OCI-LY3 (cell line): ENCODE results near the gene EPB41L4A.

ENCODE experiments used
- H2AFZ ChIP-seq: fragments of 200-600, 300-600 bp; shearing (Covaris generic); 2 replicates; pipeline ENCODE4 v1.6.0; 2014; ENCODE audit warnings: antibody characterized with exemption, low read depth, low read length
- H3K27ac ChIP-seq: fragments of 200-600, 300-600 bp; sonication (generic); 2 replicates; pipeline ENCODE4 v1.5.1; 2014; ENCODE audit warnings: mild to moderate bottlenecking, low read length, moderate library complexity, mixed read lengths
- H3K27me3 ChIP-seq: fragments of 200-600, 300-600 bp; sonication (generic); 2 replicates; pipeline ENCODE4 v1.6.1; 2014; ENCODE audit warnings: low read depth, low read length, mixed read lengths
- H3K36me3 ChIP-seq: fragments of 200-600, 300-600 bp; sonication (generic); replicated peaks from 2 replicates; pipeline ENCODE3; 2014; ENCODE audit warnings: low read depth, low read length, mixed read lengths
- H3K4me1 ChIP-seq: fragments of 300-600, 200-600 bp; sonication (generic); 2 replicates; pipeline ENCODE4 v1.6.1; 2014; ENCODE audit warnings: low read length, mixed read lengths
- H3K4me2 ChIP-seq: fragments of 200-600, 300-600 bp; sonication (generic); 2 replicates; pipeline ENCODE4 v1.6.1; 2014; ENCODE audit warnings: low read length, mixed read lengths
- H3K4me3 ChIP-seq: fragments of 300-600, 200-600 bp; sonication (generic); 2 replicates; pipeline ENCODE4 v1.5.1; 2014; ENCODE audit warnings: antibody characterized with exemption, mild to moderate bottlenecking, low read length, moderate library complexity
- H3K79me2 ChIP-seq: fragments of 300-600, 200-600 bp; shearing (Covaris generic); 2 replicates; pipeline ENCODE4 v1.6.1; 2014; ENCODE audit warnings: mild to moderate bottlenecking, low read length, mixed read lengths
- H3K9ac ChIP-seq: fragments of 300-600, 200-600 bp; shearing (Covaris generic); 2 replicates; pipeline ENCODE4 v1.6.0; 2014; ENCODE audit warnings: mild to moderate bottlenecking, low read length, moderate library complexity
- H3K9me3 ChIP-seq: fragments of 200-600, 300-600 bp; shearing (Covaris generic); 2 replicates; pipeline ENCODE4 v1.6.1; 2014; ENCODE audit warnings: low read length, mixed read lengths; ENCODE audit not compliant: insufficient read depth
- H4K20me1 ChIP-seq: fragments of 200-600, 300-600 bp; sonication (generic); 2 replicates; pipeline ENCODE4 v1.6.1; 2016; ENCODE audit warnings: low read length, mixed read lengths; ENCODE audit not compliant: insufficient read depth
- EZH2phosphoT487 ChIP-seq: fragments of 200-600 bp; shearing (Covaris generic); IDR thresholded peaks from 2 replicates; pipeline ENCODE4 v1.6.1; 2018; ENCODE audit warnings: antibody characterized with exemption, mixed run types, low read depth
- TF ChIP-seq, protein P1 (sequence below): fragments of 200-600, 300-600 bp; sonication (generic); IDR thresholded peaks from 2 replicates; pipeline ENCODE4 v1.5.1; 2014; ENCODE audit warnings: antibody characterized with exemption, low read length, low read depth

EPB41L4A gene

DNA sequence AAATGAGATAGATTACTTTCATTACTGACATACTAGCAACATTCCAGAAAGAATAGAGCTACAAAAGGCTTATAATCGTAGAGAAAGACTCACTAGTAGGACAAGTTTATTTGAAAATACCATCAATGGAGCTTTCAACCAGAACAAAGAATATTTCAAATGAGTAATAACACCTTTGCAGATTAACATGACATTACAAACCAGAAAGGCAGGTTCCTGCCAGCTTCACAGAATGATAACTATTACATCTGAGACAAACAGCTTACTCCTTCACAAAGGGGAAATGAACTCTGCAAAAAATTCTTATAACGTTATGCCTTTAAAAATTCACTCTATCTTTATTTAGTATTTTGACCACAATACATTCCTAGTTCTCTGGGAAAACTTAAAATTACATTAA, 103.1 kb downstream of the EPB41L4A start:
- no peaks in the 10 kb centered on the region for H3K9me3 ChIP-seq
- H4K20me1 ChIP-seq, result no peaks in the 10 kb centered on the region
- H3K4me2 ChIP-seq, result no peak overlapping the region
- no peaks in the 10 kb centered on the region for H3K27me3 ChIP-seq
- TF ChIP-seq, protein P1, sequence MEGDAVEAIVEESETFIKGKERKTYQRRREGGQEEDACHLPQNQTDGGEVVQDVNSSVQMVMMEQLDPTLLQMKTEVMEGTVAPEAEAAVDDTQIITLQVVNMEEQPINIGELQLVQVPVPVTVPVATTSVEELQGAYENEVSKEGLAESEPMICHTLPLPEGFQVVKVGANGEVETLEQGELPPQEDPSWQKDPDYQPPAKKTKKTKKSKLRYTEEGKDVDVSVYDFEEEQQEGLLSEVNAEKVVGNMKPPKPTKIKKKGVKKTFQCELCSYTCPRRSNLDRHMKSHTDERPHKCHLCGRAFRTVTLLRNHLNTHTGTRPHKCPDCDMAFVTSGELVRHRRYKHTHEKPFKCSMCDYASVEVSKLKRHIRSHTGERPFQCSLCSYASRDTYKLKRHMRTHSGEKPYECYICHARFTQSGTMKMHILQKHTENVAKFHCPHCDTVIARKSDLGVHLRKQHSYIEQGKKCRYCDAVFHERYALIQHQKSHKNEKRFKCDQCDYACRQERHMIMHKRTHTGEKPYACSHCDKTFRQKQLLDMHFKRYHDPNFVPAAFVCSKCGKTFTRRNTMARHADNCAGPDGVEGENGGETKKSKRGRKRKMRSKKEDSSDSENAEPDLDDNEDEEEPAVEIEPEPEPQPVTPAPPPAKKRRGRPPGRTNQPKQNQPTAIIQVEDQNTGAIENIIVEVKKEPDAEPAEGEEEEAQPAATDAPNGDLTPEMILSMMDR, result no peak
- TF ChIP-seq EZH2phosphoT487, result no peak
- no peak overlapping the region for H3K4me3 ChIP-seq
- H3K79me2 ChIP-seq, result no peaks in the 10 kb centered on the region
- no peaks in the 10 kb centered on the region for H3K36me3 ChIP-seq
- H3K27ac ChIP-seq, result no peak overlapping the region
- no peaks in the 10 kb centered on the region for H3K4me1 ChIP-seq
- H2AFZ ChIP-seq, result no peak overlapping the region
- H3K9ac ChIP-seq, result no peak overlapping the region

DNA sequence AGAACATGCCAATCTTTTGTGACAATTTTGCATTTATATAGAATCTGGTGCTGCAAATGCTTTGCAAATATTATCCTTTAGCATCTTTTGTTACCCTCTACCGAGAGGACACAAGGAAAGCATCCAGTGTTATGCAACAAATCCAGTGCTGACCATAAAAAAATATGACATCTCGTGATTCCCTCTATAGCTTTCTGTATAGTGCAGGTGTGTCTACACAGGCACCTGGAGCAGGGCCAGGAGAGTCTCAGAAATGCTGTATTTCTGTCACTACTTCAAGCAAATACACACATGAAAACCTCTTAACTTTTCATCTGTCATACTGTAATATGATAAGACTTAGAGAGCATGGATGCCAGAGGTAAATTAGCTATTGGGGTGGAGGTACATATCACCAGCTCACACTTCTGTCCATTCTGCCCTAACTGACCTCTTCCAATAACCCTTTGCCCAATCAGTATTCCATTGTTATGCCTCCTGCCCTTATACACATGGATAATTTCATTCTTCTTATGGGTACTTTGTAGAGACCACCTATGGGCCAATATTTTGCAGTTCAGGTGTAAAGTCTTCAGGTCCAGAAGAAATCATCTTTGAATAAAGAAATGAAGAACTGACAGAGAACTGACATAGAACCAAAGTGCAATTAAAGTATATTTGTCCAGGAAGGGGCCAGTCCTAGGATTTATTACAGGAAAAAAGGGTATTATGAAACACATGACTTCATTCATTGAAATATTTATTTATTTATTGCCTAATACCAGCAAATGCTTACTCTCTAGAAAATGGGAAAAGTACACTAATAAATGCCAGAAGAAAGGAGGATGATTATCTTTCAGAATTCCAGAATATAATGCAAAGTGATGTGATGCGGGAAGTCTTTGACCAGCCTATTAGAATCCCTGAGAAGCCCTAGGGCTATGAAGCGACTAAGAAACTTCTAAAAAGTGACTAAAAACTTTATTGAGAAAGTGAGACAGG, 106.5 kb downstream of the EPB41L4A start:
- no peak overlapping the region for H2AFZ ChIP-seq
- H3K4me1 ChIP-seq, result no peaks in the 10 kb centered on the region
- no peak overlapping the region for H3K27ac ChIP-seq
- no peaks in the 10 kb centered on the region for H4K20me1 ChIP-seq
- no peak overlapping the region for H3K4me3 ChIP-seq
- no peaks in the 10 kb centered on the region for H3K79me2 ChIP-seq
- TF ChIP-seq, protein P1, result no peak
- TF ChIP-seq EZH2phosphoT487, result no peak
- H3K27me3 ChIP-seq, result no peaks in the 10 kb centered on the region
- no peak overlapping the region for H3K4me2 ChIP-seq
- no peak overlapping the region for H3K9ac ChIP-seq
- no peaks in the 10 kb centered on the region for H3K9me3 ChIP-seq
- no peaks in the 10 kb centered on the region for H3K36me3 ChIP-seq

GRCh38 chr5:112310746-112311145, 108.3 kb downstream of the EPB41L4A start:
- TF ChIP-seq, protein P1, result no peak
- TF ChIP-seq EZH2phosphoT487, result no peak
- H3K27ac ChIP-seq, result no peak overlapping the region
- no peaks in the 10 kb centered on the region for H3K9me3 ChIP-seq
- H3K4me2 ChIP-seq, result no peak overlapping the region
- H2AFZ ChIP-seq, result no peak overlapping the region
- no peak overlapping the region for H3K9ac ChIP-seq
- H3K4me1 ChIP-seq, result no peaks in the 10 kb centered on the region
- no peaks in the 10 kb centered on the region for H3K79me2 ChIP-seq
- H3K27me3 ChIP-seq, result no peaks in the 10 kb centered on the region; the same call in 1 of the 2 replicates
- H4K20me1 ChIP-seq, result no peaks in the 10 kb centered on the region
- no peaks in the 10 kb centered on the region for H3K36me3 ChIP-seq
- H3K4me3 ChIP-seq, result no peak overlapping the region

GRCh38 chr5:112308608-112309007, 110.5 kb downstream of the EPB41L4A start:
- H2AFZ ChIP-seq, result no peak overlapping the region
- TF ChIP-seq, protein P1, result no peak
- no peak for TF ChIP-seq EZH2phosphoT487

More at GRCh38 chr5:112308608-112309007, 110.5 kb downstream of the EPB41L4A start:
- Histone ChIP-seq H3K4me3 (no peak overlapping the region), H3K27me3 (no peaks in the 10 kb centered on the region; the same call in 1 of the 2 replicates), H3K9me3 (no peaks in the 10 kb centered on the region), H3K4me2 (no peak overlapping the region), H3K36me3 (no peaks in the 10 kb centered on the region), H3K9ac (no peak overlapping the region), H3K27ac (no peak overlapping the region), H3K4me1 (no peaks in the 10 kb centered on the region), H4K20me1 (no peaks in the 10 kb centered on the region), H3K79me2 (no peaks in the 10 kb centered on the region)
